HCT116 (cell line): Measurements from ENCODE around the gene CTSH.

ENCODE experiments used
- CTCF ChIP-seq, 3 experiments: fragments of 200-600 bp in 1 of 3; sonication (generic) in 1 of 3; IDR thresholded peaks in 2 of 3; conservative IDR thresholded peaks in 1 of 3; 2 replicates each; pipeline ENCODE4 v1.5.1; 2012 to 2017; ENCODE audit warnings: low read depth in 2 of 3, low read length in 2 of 3, antibody characterized with exemption in 1 of 3, borderline replicate concordance in 1 of 3, control low read depth in 1 of 3, mild to moderate bottlenecking in 1 of 3, mixed read lengths in 1 of 3, mixed run types in 1 of 3, moderate library complexity in 1 of 3; ENCODE audit not compliant: insufficient read depth in 1 of 3
- EZH2 ChIP-seq: fragments of 200-600 bp; sonication (generic); IDR thresholded peaks from 2 replicates; pipeline ENCODE4 v1.6.1; 2017; ENCODE audit warnings: antibody characterized with exemption, mixed run types
- FOSL1 ChIP-seq: IDR thresholded peaks from 2 replicates; pipeline ENCODE4 v1.6.1; 2012; ENCODE audit warnings: low read depth
- JUND ChIP-seq: IDR thresholded peaks from 2 replicates; pipeline ENCODE4 v1.6.1; 2012
- POLR2A ChIP-seq: IDR thresholded peaks from 2 replicates; pipeline ENCODE4 v1.7.0; 2011; ENCODE audit warnings: borderline replicate concordance; ENCODE audit not compliant: insufficient read depth, insufficient read length; ENCODE audit errors: extremely low read depth
- POLR2AphosphoS5 ChIP-seq: IDR thresholded peaks from 2 replicates; pipeline ENCODE4 v1.6.1; 2011; ENCODE audit warnings: mild to moderate bottlenecking, low read depth, low read length, moderate library complexity
- ZBTB33 ChIP-seq: IDR thresholded peaks from 2 replicates; pipeline ENCODE4 v1.6.1; 2011; ENCODE audit warnings: mild to moderate bottlenecking, low read length, moderate library complexity; ENCODE audit not compliant: insufficient replicate concordance; ENCODE audit errors: extremely low read depth
- ZNF274 ChIP-seq: fragments of 200-500 bp; sonication (Bioruptor generic); IDR thresholded peaks from 2 replicates; pipeline ENCODE4 v1.6.1; 2014; ENCODE audit warnings: mild to moderate bottlenecking, low read depth, low read length, inconsistent platforms

GRCh38 chr15:78923480-78924360 lies 21.1 kb downstream of the CTSH start:
- TF ChIP-seq CTCF (IDR thresholded peaks at IDR 0.05 in 2 of 3, conservative IDR thresholded peaks at IDR 0.05 in 1 of 3; ENCODE audit: borderline replicate concordance in 1 of 3, insufficient read depth in 1 of 3, low read depth in 2 of 3, low read length in 2 of 3) (no peak), POLR2AphosphoS5 (no peak), FOSL1 (no peak), JUND (no peak), POLR2A (no peak), EZH2 (no peak), ZBTB33 (no peak), ZNF274 (no peak)
